Cardiac ventricle fibroblast (primary cell): Measurements from ENCODE around the gene PAPPA2. TPM values are rescaled to one million over a fixed set of nuclear protein-coding genes. Genes with fewer than 3 reads are reported as not detected.

Experiments
- total RNA-seq: library from RNA; depleted of rRNA; stranded (reverse); fragments of >200 nt; gene quantifications from 2 replicates; pipeline ENCODE4 v1.2.3, GENCODE V29; 2015

The PAPPA2 gene, protein sequence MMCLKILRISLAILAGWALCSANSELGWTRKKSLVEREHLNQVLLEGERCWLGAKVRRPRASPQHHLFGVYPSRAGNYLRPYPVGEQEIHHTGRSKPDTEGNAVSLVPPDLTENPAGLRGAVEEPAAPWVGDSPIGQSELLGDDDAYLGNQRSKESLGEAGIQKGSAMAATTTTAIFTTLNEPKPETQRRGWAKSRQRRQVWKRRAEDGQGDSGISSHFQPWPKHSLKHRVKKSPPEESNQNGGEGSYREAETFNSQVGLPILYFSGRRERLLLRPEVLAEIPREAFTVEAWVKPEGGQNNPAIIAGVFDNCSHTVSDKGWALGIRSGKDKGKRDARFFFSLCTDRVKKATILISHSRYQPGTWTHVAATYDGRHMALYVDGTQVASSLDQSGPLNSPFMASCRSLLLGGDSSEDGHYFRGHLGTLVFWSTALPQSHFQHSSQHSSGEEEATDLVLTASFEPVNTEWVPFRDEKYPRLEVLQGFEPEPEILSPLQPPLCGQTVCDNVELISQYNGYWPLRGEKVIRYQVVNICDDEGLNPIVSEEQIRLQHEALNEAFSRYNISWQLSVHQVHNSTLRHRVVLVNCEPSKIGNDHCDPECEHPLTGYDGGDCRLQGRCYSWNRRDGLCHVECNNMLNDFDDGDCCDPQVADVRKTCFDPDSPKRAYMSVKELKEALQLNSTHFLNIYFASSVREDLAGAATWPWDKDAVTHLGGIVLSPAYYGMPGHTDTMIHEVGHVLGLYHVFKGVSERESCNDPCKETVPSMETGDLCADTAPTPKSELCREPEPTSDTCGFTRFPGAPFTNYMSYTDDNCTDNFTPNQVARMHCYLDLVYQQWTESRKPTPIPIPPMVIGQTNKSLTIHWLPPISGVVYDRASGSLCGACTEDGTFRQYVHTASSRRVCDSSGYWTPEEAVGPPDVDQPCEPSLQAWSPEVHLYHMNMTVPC (N-terminal part only)
- 0.31 and 0.54 TPM in 2 replicates for total RNA-seq

DNA sequence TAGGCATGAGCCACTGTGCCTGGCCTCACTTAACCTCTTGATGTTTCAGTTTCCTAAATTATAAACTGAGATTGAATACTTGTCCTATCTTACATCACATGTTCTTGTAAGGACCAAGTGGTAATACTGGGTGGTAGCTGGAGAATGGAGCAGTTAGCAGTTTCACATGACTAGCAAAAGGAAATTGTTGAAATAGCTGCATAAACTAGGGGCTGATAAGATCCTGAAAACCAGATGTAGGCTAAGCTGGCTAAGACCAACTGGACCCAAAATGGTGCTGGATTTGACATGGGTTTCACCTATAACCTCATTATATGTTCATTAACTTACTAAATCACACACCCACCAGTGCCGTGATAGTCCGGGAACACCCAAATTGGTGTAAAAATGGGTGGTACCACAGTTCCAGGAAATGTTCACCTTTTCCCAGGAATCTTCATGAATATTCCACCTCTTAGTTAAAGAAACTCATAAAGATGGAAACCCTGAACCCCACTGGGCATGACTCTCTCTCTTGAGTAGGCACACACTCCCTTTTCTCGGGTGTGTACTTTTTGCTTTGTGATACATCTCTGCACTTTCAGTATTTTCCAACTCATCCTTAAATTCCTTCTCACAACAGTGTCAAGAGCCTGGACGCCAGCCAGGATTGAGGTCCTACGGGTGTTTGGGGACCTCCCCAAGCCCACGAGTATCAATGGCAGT is at the start of gene PAPPA2:
Gene PAPPA2 (plus strand): TSS at position 502 of the 705 bp plus-strand sequence. CDS start 93,148 bp downstream, outside the sequence.

